Smooth muscle cell of the pulmonary artery (primary cell): ENCODE results near the gene TRAF5. TPM values are rescaled to one million over a fixed set of nuclear protein-coding genes. Genes with fewer than 3 reads are reported as not detected.

Experiments
- total RNA-seq: library from RNA; depleted of rRNA; stranded (reverse); fragments of >200 nt; gene quantifications from 2 replicates; pipeline ENCODE4 v1.2.3, GENCODE V29; 2014

TRAF5 gene
- total RNA-seq: 18.6 and 26.7 TPM in 2 replicates

DNA sequence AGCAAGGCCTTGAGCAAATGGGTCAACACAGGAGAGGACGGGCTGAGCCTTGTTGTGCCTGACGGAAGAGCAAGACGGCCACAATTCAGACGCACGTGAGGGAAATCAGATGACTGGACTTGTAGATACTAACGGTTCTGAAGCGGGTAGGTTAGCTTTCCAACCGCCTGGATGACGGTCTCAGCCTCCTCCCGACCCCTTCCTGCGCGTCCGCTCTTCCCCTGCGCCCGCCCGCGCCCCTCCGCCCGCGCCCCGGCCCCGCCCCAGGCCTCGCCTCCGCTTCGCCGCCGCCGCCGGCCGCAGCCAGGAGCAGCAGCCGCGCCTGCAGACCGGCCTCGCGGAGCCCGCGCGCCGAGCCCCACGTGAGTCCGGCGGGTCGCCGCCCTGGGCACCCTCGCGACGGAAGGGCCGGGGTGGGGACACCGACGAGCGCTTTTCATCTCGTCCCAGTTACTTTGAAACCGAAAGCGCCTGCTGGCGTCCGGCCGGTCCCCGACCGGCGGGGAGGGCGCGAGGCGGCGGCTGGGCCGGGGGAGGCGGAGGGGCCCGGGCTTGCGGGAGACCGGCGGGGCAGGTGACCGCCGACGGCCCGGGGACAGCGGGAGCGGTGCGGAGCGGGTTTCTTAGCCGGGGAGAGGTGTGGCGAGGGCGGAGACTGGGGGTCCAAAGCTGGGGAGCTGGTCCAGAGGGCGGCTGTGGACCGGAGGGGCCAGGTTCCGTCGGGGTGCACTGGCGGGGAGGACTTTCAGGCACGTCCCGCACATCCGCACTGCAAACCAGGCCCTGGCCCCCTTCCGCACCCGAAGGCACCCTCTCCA lies at the start of gene TRAF5:
TRAF5 (plus strand) TSS at position 306 of the 818 bp plus-strand sequence. CDS start 26,407 bp downstream, outside the sequence.

Other genes with a start within 250 kb of the TRAF5 start
- 0.63 and 8.9 TPM in 2 replicates for gene KCNH1, start 192.7 kb upstream of the TRAF5 start, total RNA-seq
- 20.6 and 24.8 TPM in 2 replicates for gene RCOR3, start 67.5 kb upstream of the TRAF5 start, total RNA-seq
- gene RD3, start 165.3 kb downstream of the TRAF5 start, total RNA-seq: not detected in 2 replicates